GM23338 (cell line): ENCODE data around the gene TMTC2. TPM values are rescaled to one million over a fixed set of nuclear protein-coding genes. Genes with fewer than 3 reads are reported as not detected.

Experiments
- ATAC-seq: fragments of 200-7000 bp; cut with Tn5 transposase; 3 replicates; pipeline ENCODE4 v1.9.1; 2020
- DNase-seq: peaks from one replicate; pipeline ENCODE4 v3.0.0-alpha.2; 2015; ENCODE audit warnings: low spot score
- H2AFZ ChIP-seq: fragments of 200-600 bp; sonication (generic); 2 replicates; pipeline ENCODE4 v1.8.0; 2016; ENCODE audit warnings: antibody characterized with exemption, mild to moderate bottlenecking, moderate library complexity
- H3F3A ChIP-seq: fragments of 200-600 bp; sonication (generic); replicated peaks from 2 replicates; pipeline ENCODE4 v1.8.0; 2017; ENCODE audit warnings: antibody characterized with exemption, mixed run types, low read depth
- H3K27ac ChIP-seq: fragments of 200-600 bp; sonication (generic); 2 replicates; pipeline ENCODE4 v1.6.1; 2016; ENCODE audit warnings: low read depth
- H3K27me3 ChIP-seq: fragments of 200-600 bp; sonication (generic); 2 replicates; pipeline ENCODE4 v1.8.0; 2016; ENCODE audit warnings: mild to moderate bottlenecking, mixed run types, moderate library complexity; ENCODE audit not compliant: insufficient read depth
- H3K36me3 ChIP-seq: fragments of 200-600 bp; sonication (generic); 2 replicates; pipeline ENCODE4 v1.8.0; 2016; ENCODE audit warnings: mild to moderate bottlenecking; ENCODE audit not compliant: insufficient read depth
- H3K4me1 ChIP-seq: fragments of 200-600 bp; sonication (generic); 2 replicates; pipeline ENCODE4 v1.8.0; 2016; ENCODE audit warnings: mild to moderate bottlenecking, moderate library complexity; ENCODE audit not compliant: insufficient read depth
- H3K4me2 ChIP-seq: fragments of 200-600 bp; sonication (generic); 2 replicates; pipeline ENCODE4 v1.7.1; 2017; ENCODE audit warnings: mixed run types
- H3K4me3 ChIP-seq: fragments of 200-600 bp; sonication (generic); 2 replicates; pipeline ENCODE4 v1.6.1; 2016; ENCODE audit warnings: mixed run types
- H3K79me2 ChIP-seq: fragments of 200-600 bp; sonication (generic); replicated peaks from 2 replicates; pipeline ENCODE4 v1.8.0; 2017; ENCODE audit warnings: mild to moderate bottlenecking; ENCODE audit not compliant: insufficient read depth
- H3K9me2 ChIP-seq: fragments of 200-600 bp; sonication (generic); 2 replicates; pipeline ENCODE4 v1.8.0; 2017; ENCODE audit not compliant: insufficient read depth
- H4K20me1 ChIP-seq: fragments of 200-600 bp; sonication (generic); replicated peaks from 2 replicates; pipeline ENCODE4 v1.8.0; 2017; ENCODE audit warnings: mild to moderate bottlenecking; ENCODE audit not compliant: insufficient read depth
- H3K27ac Mint-ChIP-seq: 2 replicates; pipeline ENCODE4 v1.8.0; 2020; ENCODE audit warnings: inconsistent platforms, mild to moderate bottlenecking, moderate library complexity, mixed read lengths
- H3K27me3 Mint-ChIP-seq: 3 replicates; pipeline ENCODE4 v1.8.0; 2022; ENCODE audit warnings: low read depth, mild to moderate bottlenecking, moderate library complexity, mixed read lengths, inconsistent platforms; ENCODE audit not compliant: insufficient read depth, poor library complexity
- H3K36me3 Mint-ChIP-seq: 3 replicates; pipeline ENCODE4 v1.8.0; 2021; ENCODE audit warnings: low read depth, mild to moderate bottlenecking, inconsistent platforms, moderate library complexity, mixed read lengths
- H3K4me1 Mint-ChIP-seq: 3 replicates; pipeline ENCODE4 v1.8.0; 2020; ENCODE audit warnings: mild to moderate bottlenecking, inconsistent platforms, mixed read lengths
- H3K4me3 Mint-ChIP-seq: 3 replicates; pipeline ENCODE4 v1.8.0; 2021; ENCODE audit warnings: moderate library complexity, mild to moderate bottlenecking, inconsistent platforms, mixed read lengths
- H3K9me3 Mint-ChIP-seq: 3 replicates; pipeline ENCODE4 v1.8.0; 2020; ENCODE audit warnings: moderate library complexity, mild to moderate bottlenecking, inconsistent platforms, mixed read lengths
- CREB1 ChIP-seq: fragments of 250-450 bp; sonication (Bioruptor Pico); IDR thresholded peaks from 2 replicates; pipeline ENCODE4 v1.5.0; 2020; ENCODE audit warnings: low read depth, mild to moderate bottlenecking, moderate library complexity
- CTCF ChIP-seq, 2 experiments: fragments of 200-600 bp in 1 of 2; sonication (generic) in 1 of 2; conservative IDR thresholded peaks; 2 replicates each; pipeline versions ENCODE4 v1.5.1 to v1.6.1; 2016 to 2017; ENCODE audit warnings: antibody characterized with exemption in 2 of 2, low read depth in 2 of 2, mild to moderate bottlenecking in 2 of 2, moderate library complexity in 1 of 2
- ETS1 ChIP-seq: IDR thresholded peaks from 2 replicates; pipeline ENCODE4 v1.6.1; 2016; ENCODE audit warnings: antibody characterized with exemption
- EZH2 ChIP-seq: fragments of 200-600 bp; sonication (generic); IDR thresholded peaks from one replicate; pipeline ENCODE4 v1.8.0; 2017; ENCODE audit warnings: antibody characterized with exemption, mild to moderate bottlenecking, low read depth; ENCODE audit not compliant: unreplicated experiment
- EZH2phosphoT487 ChIP-seq: fragments of 200-600 bp; sonication (generic); IDR thresholded peaks from one replicate; pipeline ENCODE4 v1.8.1; 2018; ENCODE audit warnings: antibody characterized with exemption; ENCODE audit not compliant: unreplicated experiment
- NANOG ChIP-seq: IDR thresholded peaks from 2 replicates; pipeline ENCODE4 v1.6.1; 2016; ENCODE audit warnings: antibody characterized with exemption, borderline replicate concordance
- POLR2AphosphoS5 ChIP-seq: IDR thresholded peaks from 2 replicates; pipeline ENCODE4 v1.6.1; 2016; ENCODE audit warnings: antibody characterized with exemption, low read depth
- REST ChIP-seq: IDR thresholded peaks from one replicate; pipeline ENCODE4 v1.6.1; 2018; ENCODE audit warnings: antibody characterized with exemption; ENCODE audit not compliant: unreplicated experiment
- STAT1 ChIP-seq: IDR thresholded peaks from one replicate; pipeline ENCODE4 v1.6.1; 2016; ENCODE audit warnings: antibody characterized with exemption; ENCODE audit not compliant: unreplicated experiment
- ZNF114 ChIP-seq: fragments of 250-450 bp; sonication (Bioruptor Pico); IDR thresholded peaks from 2 replicates; pipeline ENCODE4 v1.5.0; 2020; ENCODE audit warnings: mild to moderate bottlenecking, moderate library complexity
- ZNF462 ChIP-seq: fragments of 250-450 bp; sonication (Bioruptor Pico); IDR thresholded peaks from 2 replicates; pipeline ENCODE4 v1.5.0; 2020; ENCODE audit warnings: mild to moderate bottlenecking, moderate library complexity
- polyA plus RNA-seq: library from polyadenylated mRNA; unstranded; fragments of >200 nt; fragmentation: Nextera tagmentation; extraction: Ambion mirVana; gene quantifications from 2 replicates; pipeline ENCODE4 v1.2.1, GENCODE V29; 2016
- total RNA-seq: library from RNA; depleted of rRNA; stranded (reverse); fragments of >200 nt; shearing (Covaris generic); gene quantifications from 2 replicates; pipeline ENCODE4 v1.2.3, GENCODE V29; 2014

Gene TMTC2
- total and polyA plus RNA-seq, 2 experiments from 2014 or later, result 0.57 to 6.5 TPM

- TF ChIP-seq CTCF (conservative IDR thresholded peaks at IDR 0.05; ENCODE audit: low read depth in 2 of 2) (no peak), EZH2 (no peak), STAT1 (no peak), EZH2phosphoT487 (no peak), NANOG (no peak), CREB1 (CRISPR knock-in tag) (no peak), ZNF462 (CRISPR knock-in tag) (no peak), POLR2AphosphoS5 (no peak)
These were observed 189.4 kb downstream of the TMTC2 start (continued) for GRCh38 chr12:82876075-82876474.

- H3K4me3 ChIP-seq, result no peak overlapping the region
- no peak overlapping the region for H2AFZ ChIP-seq
- H3K4me1 ChIP-seq, result no peaks in the 10 kb centered on the region
- no peaks in the 10 kb centered on the region for H3K27me3 ChIP-seq
- Mint-ChIP-seq H3K36me3 (no peaks in the 10 kb centered on the region), H3K4me3 (no peak overlapping the region), H3K27me3 (no peaks in the 10 kb centered on the region), H3K9me3 (no peaks in the 10 kb centered on the region), H3K27ac (no peak overlapping the region), H3K4me1 (peaks cover 8% of the 10 kb centered on the region; the same call in 1 of the 3 replicates)
- H3K9me2 ChIP-seq, result no peaks in the 10 kb centered on the region
- no peak overlapping the region for H3K27ac ChIP-seq
- H3K36me3 ChIP-seq, result no peaks in the 10 kb centered on the region
- no peaks in the 10 kb centered on the region for H3K79me2 ChIP-seq
- DNase-seq (no peak), ATAC-seq (no peak)
- H3K4me2 ChIP-seq, result no peak overlapping the region
- H3F3A ChIP-seq, result no peaks in the 10 kb centered on the region
- no peaks in the 10 kb centered on the region for H4K20me1 ChIP-seq
- TF ChIP-seq EZH2 (no peak), NANOG (no peak), ZNF114 (CRISPR knock-in tag) (no peak), ETS1 (no peak), CREB1 (CRISPR knock-in tag) (no peak), REST (no peak)
These were observed 191.3 kb downstream of the TMTC2 start for GRCh38 chr12:82877963-82878362.
